ENCODE measurements around the gene NPPB.

Gene NPPB

GRCh38 chr1:11857164-11857851 lies 1.4 kb downstream of the NPPB start:
- DNase-seq (ENCODE audit: low read depth in 2 of 2) = no peak

GRCh38 chr1:11856698-11857097 lies 2.0 kb downstream of the NPPB start:
- DNase-seq (ENCODE audit: low read depth in 2 of 2) = no peak

- DNase-seq (ENCODE audit: low read depth in 2 of 2) = no peak
These were observed 3.3 kb downstream of the NPPB start for GRCh38 chr1:11855430-11855829.

DNA sequence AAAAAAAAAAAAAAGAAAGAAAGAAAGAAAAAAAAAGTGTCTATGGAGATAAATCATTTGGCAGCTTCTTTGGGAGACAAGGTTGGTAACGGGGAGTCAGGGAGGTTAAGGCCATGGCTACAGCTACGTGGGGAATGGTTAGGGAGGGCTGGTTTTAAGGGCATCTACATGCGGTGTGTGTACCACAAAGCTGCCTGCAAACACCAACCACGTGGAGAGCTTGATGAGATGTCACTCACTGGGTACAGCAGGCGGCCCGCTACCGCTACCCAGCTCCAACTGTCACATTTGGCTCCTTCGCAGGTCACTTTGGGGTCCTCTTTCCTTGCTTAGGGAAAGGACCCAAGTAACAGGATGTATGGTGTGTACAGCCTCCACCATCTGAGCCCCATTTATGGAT lies 4.2 kb downstream of the NPPB start:
- no peak for DNase-seq (ENCODE audit: low read depth in 2 of 2)

GRCh38 chr1:11851180-11851579 lies 7.6 kb downstream of the NPPB start:
- no peak for DNase-seq (ENCODE audit: low read depth in 2 of 2)

DNA sequence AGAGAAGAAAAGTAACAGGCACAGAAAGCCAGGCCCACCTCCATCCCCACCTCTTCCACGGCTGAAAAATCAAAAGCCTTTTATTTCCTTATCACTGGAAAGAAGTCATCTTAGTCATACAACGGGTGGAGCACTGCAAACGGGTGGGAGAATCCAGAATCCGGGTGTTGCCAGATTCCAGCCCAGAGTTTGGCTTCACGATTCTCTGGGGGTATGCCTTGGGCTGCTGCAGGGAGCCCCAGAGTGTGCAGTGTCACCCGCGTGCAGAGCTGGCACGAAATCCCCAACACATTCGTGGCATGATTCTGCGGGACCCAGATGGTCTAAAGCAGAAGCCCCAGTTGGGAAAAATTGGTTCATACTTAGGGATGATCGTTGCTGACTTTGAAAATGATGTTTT lies 8.6 kb downstream of the NPPB start:
- no peak for DNase-seq (ENCODE audit: low read depth in 2 of 2)

DNA sequence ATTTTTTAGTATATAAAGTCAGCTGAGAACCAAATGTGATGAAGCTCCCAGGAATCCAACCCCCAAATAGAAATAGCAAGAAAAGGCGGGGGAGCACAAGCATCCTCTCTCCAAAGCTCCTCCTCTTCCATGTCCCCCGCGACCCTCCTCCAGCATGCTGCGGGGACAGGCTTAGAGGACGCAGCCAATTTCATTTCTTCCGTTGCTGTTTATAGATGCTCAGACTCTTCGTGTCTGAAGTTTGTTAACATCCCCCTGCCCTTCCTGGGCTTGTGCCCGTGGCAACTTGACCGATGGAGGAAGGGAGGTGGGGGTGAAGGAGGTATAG lies 10.4 kb downstream of the NPPB start:
- no peak for DNase-seq (ENCODE audit: low read depth in 2 of 2)

DNA sequence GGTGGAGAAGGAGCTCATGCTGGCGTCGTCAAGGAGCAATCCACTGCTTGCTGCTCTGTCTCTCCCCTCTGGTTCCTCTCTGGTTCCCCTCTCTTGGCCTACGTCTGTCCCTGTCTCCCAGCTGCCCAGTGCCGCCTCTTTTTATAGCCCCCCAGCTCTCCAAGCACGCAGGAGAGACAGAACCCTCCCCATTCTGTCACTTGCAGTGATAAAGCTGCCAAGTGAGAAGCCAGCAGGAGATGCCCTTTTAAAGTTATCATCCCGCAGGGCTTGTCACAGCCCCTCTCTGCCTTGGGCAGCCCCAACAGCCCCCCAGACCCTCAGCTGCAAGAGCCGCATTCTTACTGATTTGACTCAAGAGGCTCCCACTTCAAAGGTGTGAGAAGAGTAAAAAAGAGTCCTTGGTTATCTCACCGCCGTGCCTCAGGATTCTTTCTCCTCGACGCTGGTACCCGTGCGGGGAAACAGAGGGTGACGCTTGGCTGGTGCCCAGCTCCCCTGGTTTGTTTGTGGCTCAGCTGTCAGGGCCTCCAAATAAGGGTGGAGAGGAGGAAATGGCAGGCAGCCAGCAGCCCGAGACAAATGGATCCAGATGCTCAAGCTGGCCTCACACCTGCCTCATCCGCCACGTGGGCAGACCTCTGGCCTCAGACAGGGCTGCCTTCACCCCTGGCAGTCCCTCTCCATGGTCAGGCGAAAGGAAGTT lies 10.9 kb downstream of the NPPB start, which contains the start of gene NPPA:
TSS of gene NPPA (minus strand) at position 117 of the 706 bp plus-strand sequence. CDS start at position 18, 99 bp downstream.
- DNase-seq (ENCODE audit: low read depth in 2 of 2) = no peak

DNA sequence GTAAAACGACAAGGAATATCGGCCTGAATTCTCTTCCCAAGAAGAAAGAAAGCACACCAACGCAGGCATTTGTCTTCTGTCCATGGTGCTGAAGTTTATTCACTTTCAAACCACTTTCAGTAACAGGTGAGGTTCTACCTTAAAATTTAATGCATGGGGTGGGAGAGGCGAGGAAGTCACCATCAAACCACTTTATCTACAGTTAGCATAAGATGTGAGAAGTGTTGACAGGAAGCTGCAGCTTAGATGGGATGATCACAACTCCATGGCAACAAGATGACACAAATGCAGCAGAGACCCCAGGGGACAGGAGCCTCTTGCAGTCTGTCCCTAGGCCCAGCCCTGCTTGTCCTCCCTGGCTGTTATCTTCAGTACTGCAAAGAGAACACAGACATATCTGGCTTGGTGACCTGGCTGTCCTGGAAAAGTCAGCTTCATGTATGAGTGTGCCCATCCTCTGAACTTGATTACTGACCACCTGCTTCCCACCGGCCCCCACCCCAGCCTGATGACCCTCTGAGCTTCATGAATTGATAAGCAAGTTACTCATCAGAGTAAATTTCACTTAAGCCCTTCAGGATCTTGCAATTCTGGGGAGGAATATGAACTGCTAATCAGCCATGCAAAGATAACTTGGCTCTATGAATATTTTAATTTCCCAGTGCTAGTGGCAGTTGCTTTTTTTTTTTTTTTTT lies 13.0 kb downstream of the NPPB start:
- no peak for DNase-seq (ENCODE audit: low read depth in 2 of 2)

GRCh38 chr1:11842154-11843041 lies 16.3 kb downstream of the NPPB start:
- no peak for DNase-seq (ENCODE audit: low read depth in 2 of 2)

DNA sequence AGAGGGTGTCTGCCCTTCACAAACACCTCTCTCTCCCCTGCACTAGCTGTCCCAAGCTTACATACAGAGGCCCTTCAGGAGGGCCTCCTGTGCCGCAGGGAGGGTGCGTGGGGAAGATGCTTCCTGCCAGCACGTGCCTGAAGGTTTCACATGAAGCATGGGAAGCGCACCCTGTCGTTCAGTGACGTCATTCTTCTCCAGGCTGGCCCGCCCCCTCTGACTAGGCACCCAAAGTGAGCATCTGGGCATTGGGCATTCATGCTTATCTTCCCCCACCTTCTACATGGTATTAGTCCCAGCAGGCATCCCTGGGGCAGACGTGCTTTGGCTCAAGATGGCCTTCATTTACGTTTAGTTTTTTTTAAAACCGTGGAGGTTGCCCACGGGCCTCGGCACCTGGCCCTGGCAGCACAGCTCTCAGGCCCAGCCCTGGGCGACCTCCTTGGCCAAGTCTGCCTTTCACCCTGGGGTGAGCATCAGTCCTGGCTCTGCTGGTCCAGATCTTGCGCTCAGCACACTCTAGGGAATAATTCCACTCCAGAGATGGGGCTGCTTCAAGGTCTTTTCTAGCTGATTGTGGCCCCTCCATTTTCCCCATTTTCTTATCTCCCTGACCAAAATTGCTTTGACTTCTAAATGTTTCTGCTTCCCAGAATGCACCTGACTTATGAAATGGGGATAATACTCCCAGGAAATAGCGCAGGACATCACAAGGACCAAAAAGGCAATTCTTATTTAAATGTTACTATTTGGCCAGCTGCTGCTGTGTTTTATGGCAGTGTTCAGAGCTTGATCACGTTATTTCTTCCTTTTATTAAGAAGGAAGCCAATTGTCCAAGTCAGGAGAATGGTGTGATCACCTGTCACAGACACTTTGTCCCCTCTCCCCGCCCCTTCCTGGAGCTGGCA lies 17.2 kb downstream of the NPPB start:
- no peak for DNase-seq (ENCODE audit: low read depth in 2 of 2)

DNA sequence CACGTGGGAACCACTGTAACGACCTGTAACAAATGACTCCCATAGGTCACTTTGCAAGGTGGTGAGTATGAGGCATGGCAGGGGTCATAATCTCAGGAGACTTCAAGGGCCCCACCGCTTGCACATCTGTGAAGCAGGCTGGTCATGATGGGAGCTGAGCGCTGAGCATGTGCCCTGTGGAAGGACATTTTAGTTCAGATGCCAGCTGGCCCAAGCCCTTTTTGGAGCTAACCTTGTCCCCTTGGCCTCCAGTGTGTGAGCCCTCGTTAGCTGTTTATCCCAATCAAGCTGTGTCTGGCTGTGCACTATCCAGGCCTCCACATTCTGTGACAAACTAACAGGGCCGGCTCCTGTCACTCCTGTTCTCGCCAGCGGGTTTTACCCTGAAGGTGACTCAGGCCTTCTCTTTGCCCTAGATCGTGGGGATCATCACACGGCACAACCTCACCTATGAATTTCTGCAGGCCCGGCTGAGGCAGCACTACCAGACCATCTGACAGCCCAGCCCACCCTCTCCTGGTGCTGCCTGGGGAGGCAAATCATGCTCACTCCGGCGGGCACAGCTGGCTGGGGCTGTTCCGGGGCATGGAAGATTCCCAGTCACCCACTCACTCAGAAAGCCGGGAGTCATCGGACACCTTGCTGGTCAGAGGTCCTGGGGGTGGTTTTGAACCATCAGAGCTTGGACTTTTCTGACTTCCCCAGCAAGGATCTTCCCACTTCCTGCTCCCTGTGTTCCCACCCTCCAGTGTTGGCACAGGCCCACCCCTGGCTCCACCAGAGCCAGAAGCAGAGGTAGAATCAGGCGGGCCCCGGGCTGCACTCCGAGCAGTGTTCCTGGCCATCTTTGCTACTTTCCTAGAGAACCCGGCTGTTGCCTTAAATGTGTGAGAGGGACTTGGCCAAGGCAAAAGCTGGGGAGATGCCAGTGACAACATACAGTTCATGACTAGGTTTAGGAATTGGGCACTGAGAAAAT lies 18.7 kb downstream of the NPPB start:
- DNase-seq (ENCODE audit: low read depth in 2 of 2) = no peak

- DNase-seq (ENCODE audit: low read depth in 2 of 2) = peak; percentile 55 to 59
These were observed 20.1 kb downstream of the NPPB start for GRCh38 chr1:11838349-11839272.

DNA sequence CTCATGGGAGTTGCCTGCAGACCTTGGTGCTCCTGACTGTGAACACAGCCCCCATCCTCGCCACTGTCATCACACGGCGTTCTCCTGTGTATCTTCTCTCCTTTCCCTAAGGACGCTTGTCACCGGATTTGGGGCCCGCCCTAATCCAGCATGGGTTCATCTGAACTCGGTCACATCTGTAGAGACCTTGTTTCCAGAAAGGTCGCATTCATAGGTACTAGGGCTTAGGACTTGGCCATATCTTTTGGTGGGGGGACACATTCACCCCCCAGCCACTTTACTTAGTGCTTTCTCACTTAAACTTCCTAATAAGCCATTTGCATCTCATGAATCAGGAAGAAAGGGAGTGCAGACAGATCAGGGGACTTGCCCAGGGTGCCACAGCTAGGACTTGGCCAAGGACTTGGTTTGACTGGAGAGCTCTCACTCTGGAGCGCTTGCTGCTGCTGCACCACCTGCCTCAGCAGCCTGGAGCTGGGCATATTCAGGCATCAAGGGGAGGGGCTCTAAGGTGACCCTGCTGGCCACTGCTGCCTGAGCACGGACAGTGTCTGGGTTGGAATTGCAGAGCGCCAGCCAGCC lies 20.9 kb downstream of the NPPB start:
- DNase-seq (ENCODE audit: low read depth in 2 of 2) = no peak

DNA sequence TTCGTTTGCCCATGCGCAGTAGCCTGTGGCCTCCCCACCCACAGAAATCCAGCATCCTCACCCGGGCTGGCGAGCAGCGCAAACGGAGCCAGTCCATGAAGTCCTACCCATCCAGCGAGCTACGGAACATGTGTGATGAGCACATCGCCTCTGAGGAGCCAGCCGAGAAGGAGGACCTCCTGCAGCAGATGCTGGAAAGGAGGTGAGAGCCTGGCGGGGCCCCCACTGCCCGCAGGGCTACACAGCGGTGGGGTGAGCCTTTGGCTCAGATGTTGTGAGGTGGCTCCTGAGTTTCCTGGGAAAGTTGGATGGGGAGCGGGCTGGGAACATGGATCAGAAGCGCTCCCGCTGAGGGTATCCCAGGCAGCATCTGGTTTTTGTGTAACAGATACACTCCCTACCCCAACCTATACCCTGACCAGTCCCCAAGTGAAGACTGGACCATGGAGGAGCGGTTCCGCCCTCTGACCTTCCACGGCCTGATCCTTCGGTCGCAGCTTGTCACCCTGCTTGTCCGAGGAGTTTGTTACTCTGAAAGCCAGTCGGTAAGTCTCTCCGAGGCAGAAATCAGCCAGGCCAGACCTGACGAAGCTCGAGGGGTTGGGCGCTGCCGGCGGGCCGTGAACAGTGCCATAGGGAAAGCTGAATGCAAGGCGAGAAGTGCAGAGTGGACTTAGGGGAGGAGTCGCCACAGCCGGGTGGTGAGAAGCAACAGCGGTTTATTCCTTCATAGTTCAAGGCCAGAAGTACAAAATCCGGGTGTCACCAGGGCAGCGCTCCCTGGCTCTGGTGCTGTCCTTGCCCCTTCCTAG lies 21.6 kb downstream of the NPPB start:
- DNase-seq (ENCODE audit: low read depth in 2 of 2) = no peak

- no peak for DNase-seq (ENCODE audit: low read depth in 2 of 2)
These were observed 23.1 kb downstream of the NPPB start for GRCh38 chr1:11835441-11836225.

- DNase-seq (ENCODE audit: low read depth in 2 of 2) = no peak
These were observed 24.8 kb downstream of the NPPB start for GRCh38 chr1:11833900-11834299.
